Uterus (tissue), 2 donors: ENCODE data around the gene KCNAB2.

Experiments used
- POLR2A ChIP-seq, 2 donors: fragments of 450-650 bp; IDR thresholded peaks; one replicate each; pipeline ENCODE4 v1.6.1; 2016; ENCODE audit warnings: antibody characterized with exemption in 2 of 2, mild to moderate bottlenecking in 1 of 2, moderate library complexity in 1 of 2
- TF ChIP-seq, protein P1 (sequence below), 4 experiments: fragments of 200-600 bp in 2 of 4; fragments of 450-650 bp in 2 of 4; sonication (generic) in 2 of 4; IDR thresholded peaks; one replicate each; pipeline ENCODE4 v1.5.1; 2016 to 2019; ENCODE audit warnings: antibody characterized with exemption in 4 of 4, mild to moderate bottlenecking in 2 of 4, moderate library complexity in 1 of 4

DNA sequence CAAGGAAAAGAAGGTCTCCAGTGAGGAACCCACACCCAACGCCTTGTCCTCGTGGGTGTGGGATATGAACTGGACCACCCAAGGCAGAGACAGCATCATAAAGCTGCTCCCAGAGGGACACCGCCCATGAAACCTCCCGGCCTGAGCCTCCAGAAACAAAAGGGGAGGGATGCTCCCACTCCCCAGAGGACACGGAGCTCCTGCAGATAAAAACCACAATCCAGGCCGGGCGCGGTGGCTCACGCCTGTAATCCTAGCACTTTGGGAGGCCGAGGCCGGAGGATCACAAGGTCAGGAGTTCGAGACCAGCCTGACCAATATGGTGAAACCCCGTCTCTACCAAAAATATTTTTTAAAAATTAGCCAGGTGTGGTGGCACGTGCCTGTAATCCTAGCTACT is 68.1 kb downstream of the KCNAB2 start:
- TF ChIP-seq, protein P1, sequence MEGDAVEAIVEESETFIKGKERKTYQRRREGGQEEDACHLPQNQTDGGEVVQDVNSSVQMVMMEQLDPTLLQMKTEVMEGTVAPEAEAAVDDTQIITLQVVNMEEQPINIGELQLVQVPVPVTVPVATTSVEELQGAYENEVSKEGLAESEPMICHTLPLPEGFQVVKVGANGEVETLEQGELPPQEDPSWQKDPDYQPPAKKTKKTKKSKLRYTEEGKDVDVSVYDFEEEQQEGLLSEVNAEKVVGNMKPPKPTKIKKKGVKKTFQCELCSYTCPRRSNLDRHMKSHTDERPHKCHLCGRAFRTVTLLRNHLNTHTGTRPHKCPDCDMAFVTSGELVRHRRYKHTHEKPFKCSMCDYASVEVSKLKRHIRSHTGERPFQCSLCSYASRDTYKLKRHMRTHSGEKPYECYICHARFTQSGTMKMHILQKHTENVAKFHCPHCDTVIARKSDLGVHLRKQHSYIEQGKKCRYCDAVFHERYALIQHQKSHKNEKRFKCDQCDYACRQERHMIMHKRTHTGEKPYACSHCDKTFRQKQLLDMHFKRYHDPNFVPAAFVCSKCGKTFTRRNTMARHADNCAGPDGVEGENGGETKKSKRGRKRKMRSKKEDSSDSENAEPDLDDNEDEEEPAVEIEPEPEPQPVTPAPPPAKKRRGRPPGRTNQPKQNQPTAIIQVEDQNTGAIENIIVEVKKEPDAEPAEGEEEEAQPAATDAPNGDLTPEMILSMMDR (IDR thresholded peaks at IDR 0.05): no peak
- TF ChIP-seq POLR2A (IDR thresholded peaks at IDR 0.05): no peak
